Stromal cell of bone marrow (primary cell): ENCODE measurements around the gene GRN.

Experiments used
- DNase-seq: peaks from one replicate; pipeline ENCODE4 v3.0.0-alpha.2; 2012; ENCODE audit warnings: low read depth

GRN gene

DNA sequence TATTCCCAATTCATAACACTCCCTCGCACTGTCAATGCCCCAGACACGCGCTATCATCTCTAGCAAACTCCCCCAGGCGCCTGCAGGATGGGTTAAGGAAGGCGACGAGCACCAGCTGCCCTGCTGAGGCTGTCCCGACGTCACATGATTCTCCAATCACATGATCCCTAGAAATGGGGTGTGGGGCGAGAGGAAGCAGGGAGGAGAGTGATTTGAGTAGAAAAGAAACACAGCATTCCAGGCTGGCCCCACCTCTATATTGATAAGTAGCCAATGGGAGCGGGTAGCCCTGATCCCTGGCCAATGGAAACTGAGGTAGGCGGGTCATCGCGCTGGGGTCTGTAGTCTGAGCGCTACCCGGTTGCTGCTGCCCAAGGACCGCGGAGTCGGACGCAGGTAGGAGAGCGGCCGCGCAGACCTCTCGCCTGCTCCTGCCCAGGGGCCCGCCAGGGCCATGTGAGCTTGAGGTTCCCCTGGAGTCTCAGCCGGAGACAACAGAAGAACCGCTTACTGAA, at the start of gene GRN:
Gene GRN, plus strand, starts transcription at position 364 of the 515 bp plus-strand sequence. CDS start 3,863 bp downstream, outside the sequence.
- peak; percentile 99 for DNase-seq

DNA sequence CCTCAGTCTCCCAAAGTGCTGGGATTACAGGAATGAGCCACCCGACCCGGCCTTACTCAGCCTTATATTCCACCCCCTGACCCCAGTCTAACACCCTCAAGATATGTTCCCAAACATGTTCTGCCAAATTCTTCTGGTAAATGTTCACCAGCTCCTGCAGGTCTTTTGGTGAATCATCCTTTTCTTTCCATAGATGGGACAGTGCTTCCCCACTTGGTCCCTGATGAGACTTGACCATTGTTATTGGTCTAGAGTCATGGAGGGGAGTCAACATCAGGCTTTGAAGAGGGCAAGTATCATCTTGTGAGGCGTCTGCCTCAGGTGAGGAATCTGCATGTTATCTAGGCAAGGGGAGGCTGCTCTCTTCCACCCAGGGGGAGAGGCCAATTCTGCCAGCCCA, 47.1 kb upstream of the GRN start:
- no peak for DNase-seq

DNA sequence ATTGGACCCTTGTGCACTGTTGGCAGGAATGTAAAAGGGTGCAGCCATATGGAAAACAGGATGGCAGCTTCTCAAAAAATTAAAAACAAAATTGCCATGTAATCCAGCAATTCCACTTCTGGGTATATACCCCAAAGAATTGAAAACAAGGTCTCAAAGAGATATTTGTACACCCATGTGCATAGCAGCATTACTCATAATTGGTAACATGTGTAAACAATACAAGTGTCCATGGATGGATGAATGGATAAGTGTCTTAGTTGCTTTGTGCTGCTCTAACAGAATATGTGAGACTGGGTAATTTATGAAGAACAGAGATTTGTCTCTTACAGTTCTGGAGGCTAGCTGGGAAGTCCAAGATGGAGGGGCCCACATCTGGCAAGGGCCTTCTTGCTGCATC, 40.5 kb upstream of the GRN start:
- DNase-seq = no peak

- DNase-seq = no peak
Observed at GRCh38 chr17:44307387-44308186, 37.5 kb upstream of the GRN start.

GRCh38 chr17:44308320-44308818, 36.7 kb upstream of the GRN start, which contains the start of gene RUNDC3A:
Gene RUNDC3A (plus strand): TSS chr17:44308601. CDS start chr17:44308833, 232 bp downstream.
- peak; percentile 31 for DNase-seq

GRCh38 chr17:44308865-44309264, 36.2 kb upstream of the GRN start:
- DNase-seq = no peak

DNA sequence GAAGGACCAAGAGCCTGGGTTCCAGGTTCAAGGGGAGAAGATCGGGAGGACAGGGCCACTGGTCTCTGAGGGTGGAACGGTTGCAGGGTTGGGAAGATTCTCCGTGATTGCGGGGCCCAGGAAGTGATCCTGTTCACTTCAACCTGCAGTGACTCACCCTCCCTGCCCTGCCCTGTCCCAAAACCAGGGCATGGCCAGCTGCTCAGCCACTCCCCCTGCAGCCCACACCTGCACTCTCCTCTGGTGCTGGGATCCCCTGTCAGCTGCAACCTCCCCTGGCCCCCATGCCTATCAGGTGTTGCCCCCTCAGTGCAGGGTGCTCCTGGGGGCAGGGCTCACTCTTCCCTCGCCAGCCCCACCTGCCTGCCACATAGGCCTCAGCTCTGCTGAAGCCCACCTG, 35.6 kb upstream of the GRN start:
- no peak for DNase-seq

GRCh38 chr17:44310188-44310587, 34.9 kb upstream of the GRN start:
- no peak for DNase-seq

DNA sequence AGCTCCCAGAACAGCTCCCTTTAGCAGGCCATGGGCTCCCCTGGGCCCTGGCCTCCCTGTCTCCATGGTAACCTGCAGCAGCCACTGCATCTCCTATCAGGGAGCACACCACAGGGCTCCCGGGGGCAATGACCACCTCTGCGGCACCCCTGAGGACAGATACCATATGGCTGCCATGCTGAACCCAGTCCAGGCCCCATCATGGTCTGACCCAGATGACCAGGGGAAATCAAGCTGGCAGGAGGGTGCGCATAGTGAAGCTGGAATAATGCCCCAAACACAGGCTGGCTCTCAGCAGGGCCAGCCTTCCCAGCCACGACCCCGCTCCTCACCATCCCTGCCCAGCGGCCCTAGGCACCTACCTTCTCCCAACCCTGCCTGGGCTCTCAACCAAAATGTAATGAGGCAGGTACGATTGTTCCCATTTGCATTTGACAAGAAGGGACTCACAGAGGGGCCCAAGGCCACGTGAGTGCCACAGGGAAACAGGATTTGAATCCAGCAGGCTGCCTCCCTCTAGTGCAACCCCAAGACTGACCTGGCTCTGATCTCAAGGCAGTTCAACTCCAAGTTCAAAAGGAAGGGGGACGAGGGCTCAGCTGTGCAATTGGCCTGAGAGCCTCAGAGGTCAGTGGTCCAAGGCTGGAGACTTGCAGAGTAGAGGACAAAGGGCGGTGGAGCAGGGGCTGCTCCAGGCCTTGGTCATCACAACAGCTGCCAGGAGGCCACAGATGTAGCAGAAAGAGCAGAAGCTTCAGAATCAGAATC, 34.3 kb upstream of the GRN start:
- no peak for DNase-seq

DNA sequence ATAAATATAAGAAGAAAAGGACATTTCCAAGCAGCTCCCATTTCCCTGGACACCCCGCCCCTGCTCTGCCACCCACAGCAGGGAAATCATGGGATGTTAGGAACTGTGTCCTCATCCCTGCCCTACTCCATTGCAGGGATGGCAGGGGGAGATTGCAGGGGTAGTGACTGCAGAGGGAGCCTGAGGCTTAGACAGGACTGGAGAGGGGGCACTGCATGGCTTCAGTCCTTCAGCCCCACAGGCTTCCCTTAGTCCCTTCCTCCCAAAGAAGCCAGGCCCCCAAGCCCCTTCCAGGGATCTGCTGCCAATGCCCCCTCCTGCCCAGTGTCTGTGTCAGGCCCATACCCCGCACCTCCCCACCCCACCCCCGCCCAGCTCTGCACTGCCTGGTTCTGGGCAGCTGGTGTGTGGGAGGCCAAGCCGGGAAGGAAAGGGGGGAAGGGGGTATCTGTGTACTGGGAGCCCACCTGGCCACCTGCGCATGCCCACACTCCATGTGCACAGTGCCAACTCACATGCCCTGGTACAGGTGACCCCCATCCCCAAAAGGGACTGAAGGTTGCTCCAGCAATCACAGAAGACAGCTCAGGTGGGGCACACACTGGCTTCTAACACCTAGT, 33.4 kb upstream of the GRN start:
- no peak for DNase-seq

DNA sequence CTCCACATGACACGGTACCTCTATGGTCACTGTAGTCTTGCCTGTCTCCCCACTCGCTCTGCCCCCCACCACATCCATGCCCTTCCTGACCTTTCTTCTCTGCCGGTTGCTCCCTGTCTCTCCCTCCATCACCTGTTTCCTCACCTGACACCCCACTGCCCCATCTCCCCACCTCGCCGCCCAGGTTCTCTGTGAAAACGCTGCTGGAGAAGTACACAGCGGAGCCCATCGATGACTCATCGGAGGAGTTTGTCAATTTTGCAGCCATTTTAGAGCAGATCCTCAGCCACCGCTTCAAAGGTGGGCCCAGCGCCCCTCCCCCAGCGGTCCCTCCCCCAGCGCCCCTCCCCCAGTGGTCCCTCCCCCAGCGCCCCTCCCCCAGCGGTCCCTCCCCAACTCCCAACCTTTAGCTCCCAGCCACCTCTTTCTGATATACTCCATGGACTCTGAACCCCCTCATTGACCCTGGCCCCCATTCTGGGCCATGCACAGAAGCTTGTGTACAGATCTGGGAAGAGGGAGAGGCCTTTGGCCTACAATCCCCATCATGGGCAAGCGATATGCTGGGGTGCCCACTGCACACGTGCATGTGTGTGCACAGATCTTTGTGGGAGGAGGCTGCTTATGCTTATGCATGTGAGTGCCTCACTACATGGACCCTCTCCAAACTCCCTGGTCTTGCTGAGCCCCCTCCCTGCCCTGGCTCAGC, 32.6 kb upstream of the GRN start:
- DNase-seq = no peak

DNA sequence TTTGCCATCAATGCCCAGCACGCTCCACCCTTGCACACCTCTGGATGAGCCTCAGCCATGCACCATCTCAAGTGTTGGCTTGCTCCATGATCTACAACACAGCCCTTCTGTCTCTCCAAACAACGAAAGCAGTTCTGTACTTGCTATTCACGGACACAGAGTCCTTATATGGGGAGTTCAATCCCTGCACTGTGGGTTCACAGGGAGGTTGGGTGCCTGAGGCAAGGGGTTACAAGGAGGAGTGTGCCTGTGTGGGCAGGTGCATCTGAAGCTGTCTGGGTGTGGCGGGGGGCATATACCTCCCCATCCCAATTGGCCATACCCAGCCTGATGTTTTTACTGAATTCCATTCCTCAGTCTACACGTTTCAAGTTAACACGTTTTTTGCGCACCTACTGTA, 31.1 kb upstream of the GRN start:
- DNase-seq = no peak

DNA sequence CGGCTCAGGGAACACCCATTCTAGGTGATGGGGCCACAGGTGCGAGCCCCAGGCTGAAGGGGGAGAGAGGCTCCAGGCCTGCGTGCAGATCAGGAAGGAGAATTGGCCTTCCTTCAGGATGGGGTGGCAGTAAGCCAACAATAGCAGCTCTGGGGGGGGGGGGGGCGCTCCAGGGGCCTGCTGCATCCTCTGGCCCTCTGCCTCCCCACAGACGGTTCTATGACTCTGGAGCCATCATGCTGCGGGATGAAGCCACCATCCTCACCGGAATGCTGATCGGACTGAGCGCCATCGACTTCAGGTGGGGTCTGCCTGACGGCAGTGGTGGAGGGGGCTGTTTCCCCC, 30.6 kb upstream of the GRN start:
- no peak for DNase-seq

DNA sequence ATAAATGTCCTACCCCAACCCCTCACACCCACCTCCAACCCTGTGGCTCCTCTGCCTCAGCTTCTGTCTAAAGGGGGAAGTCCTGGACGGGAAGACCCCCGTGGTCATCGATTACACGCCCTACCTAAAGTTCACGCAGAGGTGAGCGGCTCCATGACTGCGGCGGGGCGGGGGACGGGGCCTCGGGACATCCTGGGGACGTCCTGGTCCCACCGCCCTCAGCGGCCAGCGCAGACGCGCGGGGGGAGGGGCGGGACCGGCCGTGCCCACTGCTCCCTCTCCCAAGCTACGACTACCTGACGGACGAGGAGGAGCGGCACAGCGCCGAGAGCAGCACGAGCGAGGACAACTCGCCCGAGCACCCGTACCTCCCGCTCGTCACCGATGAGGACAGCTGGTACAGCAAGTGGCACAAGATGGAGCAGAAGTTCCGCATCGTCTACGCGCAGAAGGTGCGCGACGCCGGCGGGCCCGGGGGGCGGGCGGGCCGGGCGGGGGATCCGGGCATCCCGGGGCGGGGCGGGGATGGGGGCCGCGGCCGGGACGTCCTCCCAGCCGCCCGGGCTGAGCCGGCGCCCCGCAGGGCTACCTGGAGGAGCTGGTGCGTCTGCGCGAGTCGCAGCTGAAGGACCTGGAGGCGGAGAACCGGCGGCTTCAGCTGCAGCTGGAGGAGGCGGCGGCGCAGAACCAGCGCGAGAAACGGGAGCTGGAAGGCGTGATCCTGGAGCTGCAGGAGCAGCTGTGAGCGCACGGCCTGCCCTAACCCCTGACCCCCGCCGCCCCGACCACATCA, 30.0 kb upstream of the GRN start:
- DNase-seq = no peak

- no peak for DNase-seq
Observed at GRCh38 chr17:44315760-44316731, 29.1 kb upstream of the GRN start.

DNA sequence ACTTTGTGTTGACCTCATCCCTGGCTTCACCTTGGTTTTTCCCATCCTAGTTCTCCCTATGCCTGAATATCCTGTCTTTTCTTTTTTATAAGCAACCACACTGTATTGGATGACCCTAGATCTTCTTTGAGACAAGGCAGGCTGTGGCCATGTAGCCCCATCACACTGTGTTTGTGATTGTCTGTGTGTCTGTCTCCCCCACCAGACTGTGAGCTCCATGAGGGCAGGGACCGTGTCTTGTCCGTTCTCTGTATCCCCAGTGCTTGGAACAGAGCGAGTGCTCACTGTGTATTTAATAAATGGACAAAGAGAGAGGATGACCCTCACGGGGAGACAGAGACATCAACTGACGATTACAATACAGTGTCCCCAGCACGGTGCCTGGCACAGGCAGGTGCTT, 27.6 kb upstream of the GRN start:
- DNase-seq = no peak

DNA sequence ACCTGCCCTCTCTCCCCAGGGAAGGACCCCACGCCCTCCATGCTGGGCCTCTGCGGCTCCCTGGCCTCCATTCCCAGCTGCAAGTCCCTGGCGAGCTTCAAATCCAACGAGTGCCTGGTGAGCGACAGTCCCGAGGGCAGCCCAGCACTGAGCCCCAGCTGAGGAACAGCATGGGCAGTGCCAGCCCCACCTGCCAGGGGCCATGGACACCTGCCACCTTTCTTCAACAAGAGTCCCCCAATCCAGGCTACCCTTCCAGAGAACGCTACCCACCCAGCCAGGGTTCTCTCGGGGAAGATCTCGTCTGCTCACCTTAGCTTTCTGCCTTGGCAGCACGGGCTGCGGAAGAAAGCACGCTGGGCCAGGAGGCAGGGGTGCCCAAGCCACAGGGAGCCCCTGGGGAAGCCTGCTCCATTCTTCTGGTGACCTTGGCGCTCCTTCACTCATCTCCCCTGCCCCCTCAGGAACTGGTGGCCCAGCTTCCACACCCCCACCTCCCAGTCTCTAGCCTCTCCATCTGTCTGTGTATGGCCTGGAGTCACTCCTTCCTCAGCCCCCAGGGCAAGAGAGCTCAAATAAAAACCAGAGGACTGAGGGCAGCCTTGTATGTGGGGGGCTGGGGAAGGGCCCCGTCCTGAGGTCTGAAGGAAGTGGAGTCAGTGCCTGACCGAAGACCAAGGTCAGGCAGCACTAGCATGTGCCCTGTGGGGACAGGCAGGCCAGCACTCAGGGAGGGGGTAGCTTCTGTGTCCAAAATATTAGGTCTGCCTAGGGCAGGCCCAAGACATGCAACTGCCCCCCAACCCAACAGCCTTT, 26.8 kb upstream of the GRN start:
- DNase-seq = no peak

- DNase-seq = no peak
Observed at GRCh38 chr17:44320066-44320465, 25.0 kb upstream of the GRN start.
